Liver (tissue), 9 donors: ENCODE results near the gene MEF2D. TPM values are rescaled to one million over a fixed set of nuclear protein-coding genes. Genes with fewer than 3 reads are reported as not detected.
A peak's percentile ranks its signal among the peaks of the same experiment; 100 is the strongest.

Experiments
- DNase-seq: peaks from one replicate; pipeline ENCODE4 v3.0.0-alpha.2; 2017; ENCODE audit warnings: low spot score
- H3K27ac ChIP-seq, 2 donors: one replicate each; pipeline ENCODE4 v1.7.0; 2013; ENCODE audit warnings: inconsistent platforms in 2 of 2, low read length in 2 of 2, control low read depth in 1 of 2, low read depth in 1 of 2, mild to moderate bottlenecking in 1 of 2
- H3K27me3 ChIP-seq, 4 donors: one replicate each; pipeline versions ENCODE4 v1.6.1 to v1.7.0; 2013; ENCODE audit warnings: low read length in 3 of 4, inconsistent platforms in 1 of 4, mild to moderate bottlenecking in 1 of 4, moderate library complexity in 1 of 4; ENCODE audit not compliant: control insufficient read depth in 4 of 4, insufficient read depth in 4 of 4
- H3K36me3 ChIP-seq, 4 donors: one replicate each; pipeline versions ENCODE4 v1.6.1 to v1.7.0; 2013; ENCODE audit warnings: low read length in 3 of 4, mild to moderate bottlenecking in 3 of 4, low read depth in 1 of 4, moderate library complexity in 1 of 4; ENCODE audit not compliant: control insufficient read depth in 4 of 4, insufficient read depth in 3 of 4
- H3K4me1 ChIP-seq, 4 donors: one replicate each; pipeline versions ENCODE4 v1.6.1 to v1.7.0; 2013; ENCODE audit warnings: low read length in 3 of 4, mild to moderate bottlenecking in 3 of 4, moderate library complexity in 1 of 4; ENCODE audit not compliant: control insufficient read depth in 4 of 4, insufficient read depth in 4 of 4
- H3K4me3 ChIP-seq, 3 donors: one replicate each; pipeline versions ENCODE4 v1.6.1 to v1.7.0; 2013; ENCODE audit warnings: low read length in 3 of 3, control low read depth in 1 of 3, low read depth in 1 of 3, mild to moderate bottlenecking in 1 of 3
- H3K9ac ChIP-seq, 2 donors: one replicate each; pipeline ENCODE4 v1.7.0; 2013; ENCODE audit warnings: low read length in 2 of 2, mild to moderate bottlenecking in 2 of 2, moderate library complexity in 2 of 2, control low read depth in 1 of 2, low read depth in 1 of 2
- H3K9me3 ChIP-seq, 4 donors: one replicate each; pipeline versions ENCODE4 v1.6.1 to v1.7.0; 2013; ENCODE audit warnings: low read length in 3 of 4; ENCODE audit not compliant: control insufficient read depth in 4 of 4
- CTCF ChIP-seq: fragments of 150-350 bp; IDR thresholded peaks from 2 replicates; pipeline ENCODE4 v1.5.1; 2017; ENCODE audit warnings: improper control_type of control experiment, low read depth, low read length; ENCODE audit not compliant: missing input control
- EGR1 ChIP-seq, 2 donors: IDR thresholded peaks; 2 replicates each; pipeline ENCODE4 v1.6.1; 2016 to 2018; ENCODE audit warnings: antibody characterized with exemption in 2 of 2, low read depth in 2 of 2
- FOXA1 ChIP-seq: IDR thresholded peaks from 2 replicates; pipeline ENCODE4 v1.6.1; 2016; ENCODE audit warnings: antibody characterized with exemption
- GABPA ChIP-seq, 2 donors: IDR thresholded peaks in 1 of 2; conservative IDR thresholded peaks in 1 of 2; 2 replicates each; pipeline ENCODE4 v1.6.1; 2016; ENCODE audit warnings: antibody characterized with exemption in 2 of 2, mild to moderate bottlenecking in 1 of 2, moderate library complexity in 1 of 2
- HNF4A ChIP-seq, 2 donors: conservative IDR thresholded peaks; 2 replicates each; pipeline ENCODE4 v1.6.1; 2016; ENCODE audit warnings: antibody characterized with exemption in 2 of 2, mild to moderate bottlenecking in 2 of 2
- HNF4G ChIP-seq: IDR thresholded peaks from 2 replicates; pipeline ENCODE4 v1.6.1; 2016; ENCODE audit warnings: antibody characterized with exemption
- JUND ChIP-seq, 2 donors: IDR thresholded peaks; 2 replicates each; pipeline ENCODE4 v1.6.1; 2016; ENCODE audit warnings: antibody characterized with exemption in 2 of 2
- NR2F2 ChIP-seq: IDR thresholded peaks from 2 replicates; pipeline ENCODE4 v1.6.1; 2016; ENCODE audit warnings: antibody characterized with exemption
- RAD21 ChIP-seq, 2 donors: IDR thresholded peaks; 2 replicates each; pipeline ENCODE4 v1.6.1; 2016; ENCODE audit warnings: antibody characterized with exemption in 2 of 2, mild to moderate bottlenecking in 2 of 2
- REST ChIP-seq: IDR thresholded peaks from 2 replicates; pipeline ENCODE4 v1.6.1; 2016; ENCODE audit warnings: antibody characterized with exemption, mild to moderate bottlenecking
- SP1 ChIP-seq: IDR thresholded peaks from 2 replicates; pipeline ENCODE4 v1.6.1; 2018; ENCODE audit warnings: antibody characterized with exemption, mild to moderate bottlenecking
- TAF1 ChIP-seq: conservative IDR thresholded peaks from 2 replicates; pipeline ENCODE4 v1.6.1; 2016; ENCODE audit warnings: antibody characterized with exemption, mild to moderate bottlenecking
- WGBS: extraction: QIAGEN DNeasy Blood & Tissue Kit; methylation state at CpG from one replicate; pipeline ENCODE4 v1.1.7; 2013; 5-methylcytosine and 5-hydroxymethylcytosine counted together
- polyA plus RNA-seq, 2 donors: library from polyadenylated mRNA; stranded (reverse) in 1 of 2; unstranded in 1 of 2; fragments of 200-250 nt in 1 of 2; fragments of >200 nt in 1 of 2; fragmentation: Nextera tagmentation in 1 of 2; extraction: Ambion mirVana in 1 of 2; gene quantifications; one replicate each; pipeline versions ENCODE4 v1.2.1 to v1.2.3, GENCODE V29; 2013 to 2015
- total RNA-seq, 2 donors: library from RNA; depleted of rRNA; stranded (reverse); fragments of >200 nt; gene quantifications; one replicate each; pipeline ENCODE4 v1.2.3, GENCODE V29; 2014
- TF ChIP-seq, protein P1 (sequence below): IDR thresholded peaks from 2 replicates; pipeline ENCODE4 v1.6.1; 2016; ENCODE audit warnings: antibody characterized with exemption
- TF ChIP-seq, protein P2 (sequence below): IDR thresholded peaks from 2 replicates; pipeline ENCODE4 v1.6.1; 2016; ENCODE audit warnings: antibody characterized with exemption
- donor health status: healthy.
- donor health status: healthy.
- donor health status: healthy.
- donor health status: healthy.
- donor health status: healthy.

MEF2D gene
- total and polyA plus RNA-seq, 4 donors: 3.4 to 7.6 (median 5.5) TPM

DNA sequence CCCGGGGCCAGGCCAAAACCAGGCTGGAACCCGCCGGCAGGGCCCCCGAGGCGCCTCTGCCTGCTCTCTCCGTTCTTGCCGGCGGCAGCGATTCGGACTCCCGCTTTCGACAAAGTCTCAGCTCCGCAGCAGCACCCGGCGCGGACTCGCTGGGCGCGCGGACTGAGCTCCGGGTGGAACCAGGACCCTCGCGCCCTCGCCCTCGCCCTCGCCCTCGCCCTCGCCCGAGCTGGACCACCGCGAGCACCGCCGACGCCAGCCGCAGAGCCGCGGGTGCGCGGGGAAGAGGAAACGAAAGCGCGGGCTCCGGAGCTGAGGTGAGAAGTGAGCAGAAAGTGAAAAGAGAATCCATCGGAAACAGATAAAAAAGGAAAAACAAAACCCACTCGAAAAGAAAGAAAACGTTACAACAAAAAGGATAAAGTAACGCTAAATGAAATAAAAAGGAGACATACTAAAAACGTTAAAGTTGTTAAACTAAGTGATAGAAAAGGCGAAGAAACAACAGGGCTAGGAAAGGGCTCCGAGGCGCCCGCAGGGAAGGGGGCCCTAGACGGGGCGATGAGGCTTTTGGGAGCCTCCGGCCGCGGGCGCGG lies 64.9 kb downstream of the MEF2D start:
- WGBS: 2% methylated on average over 59 of the region's 59 CpGs
- no peak for DNase-seq
- H3K4me3 ChIP-seq: peak overlapping the region in 1 of 3 donors; percentile 56
- TF ChIP-seq FOXA1 (no peak), JUND (IDR thresholded peaks at IDR 0.05) (no peak), GABPA (IDR thresholded peaks at IDR 0.05 in 1 of 2, conservative IDR thresholded peaks at IDR 0.05 in 1 of 2) (no peak), HNF4G (no peak), SP1 (no peak), REST (no peak), RAD21 (IDR thresholded peaks at IDR 0.05) (no peak)
- TF ChIP-seq, protein P1, sequence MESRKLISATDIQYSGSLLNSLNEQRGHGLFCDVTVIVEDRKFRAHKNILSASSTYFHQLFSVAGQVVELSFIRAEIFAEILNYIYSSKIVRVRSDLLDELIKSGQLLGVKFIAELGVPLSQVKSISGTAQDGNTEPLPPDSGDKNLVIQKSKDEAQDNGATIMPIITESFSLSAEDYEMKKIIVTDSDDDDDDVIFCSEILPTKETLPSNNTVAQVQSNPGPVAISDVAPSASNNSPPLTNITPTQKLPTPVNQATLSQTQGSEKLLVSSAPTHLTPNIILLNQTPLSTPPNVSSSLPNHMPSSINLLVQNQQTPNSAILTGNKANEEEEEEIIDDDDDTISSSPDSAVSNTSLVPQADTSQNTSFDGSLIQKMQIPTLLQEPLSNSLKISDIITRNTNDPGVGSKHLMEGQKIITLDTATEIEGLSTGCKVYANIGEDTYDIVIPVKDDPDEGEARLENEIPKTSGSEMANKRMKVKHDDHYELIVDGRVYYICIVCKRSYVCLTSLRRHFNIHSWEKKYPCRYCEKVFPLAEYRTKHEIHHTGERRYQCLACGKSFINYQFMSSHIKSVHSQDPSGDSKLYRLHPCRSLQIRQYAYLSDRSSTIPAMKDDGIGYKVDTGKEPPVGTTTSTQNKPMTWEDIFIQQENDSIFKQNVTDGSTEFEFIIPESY: no peak
- no peaks in the 10 kb centered on the region for H3K36me3 ChIP-seq
- H3K4me1 ChIP-seq: peaks cover 4 to 14% (median 5%) of the 10 kb centered on the region in 4 donors
- H3K9ac ChIP-seq: no peak overlapping the region
- H3K27ac ChIP-seq: no peak overlapping the region
- peaks cover 0 to 53% (median 36%) of the 10 kb centered on the region in 4 donors for H3K27me3 ChIP-seq
- H3K9me3 ChIP-seq: no peaks in the 10 kb centered on the region

DNA sequence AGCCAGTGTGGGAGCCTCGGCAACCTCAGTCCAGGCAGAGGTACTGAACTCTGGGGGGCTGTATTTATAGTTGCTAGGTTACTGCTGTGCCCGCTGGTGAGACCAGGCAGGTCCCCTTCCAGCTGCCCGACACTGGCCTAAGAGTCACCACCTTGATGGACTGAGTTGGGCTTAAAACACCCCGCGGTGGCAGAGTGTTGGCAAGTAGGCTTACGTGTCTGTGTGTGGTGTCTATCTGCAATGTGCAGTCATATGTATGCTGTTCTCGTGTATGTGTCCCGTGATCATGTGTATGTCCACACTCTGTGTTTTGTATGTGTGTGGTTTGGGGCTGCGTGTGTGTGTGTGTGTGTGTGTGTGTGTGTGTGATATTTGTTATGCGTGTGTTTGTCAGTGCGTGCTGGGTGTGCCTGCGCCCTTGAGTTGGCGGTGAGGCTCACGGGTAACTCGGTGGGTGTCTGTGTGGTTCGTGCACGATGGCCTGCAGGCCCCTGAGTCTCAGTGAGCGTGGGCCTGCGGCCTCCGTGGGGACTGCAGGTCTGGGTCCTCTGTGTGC lies 65.5 kb downstream of the MEF2D start:
- Histone ChIP-seq H3K27ac (no peak overlapping the region), H3K27me3 (peaks cover 0 to 47% (median 34%) of the 10 kb centered on the region in 4 donors)
- WGBS: 24% methylated on average over 20 of the region's 20 CpGs

GRCh38 chr1:156433602-156434001 lies 67.0 kb downstream of the MEF2D start:
- DNase-seq: no peak
- peaks cover 0 to 44% (median 32%) of the 10 kb centered on the region in 4 donors for H3K27me3 ChIP-seq
- H3K27ac ChIP-seq: no peak overlapping the region
- no peaks in the 10 kb centered on the region for H3K36me3 ChIP-seq
- no peak overlapping the region for H3K4me3 ChIP-seq
- no peaks in the 10 kb centered on the region for H3K9me3 ChIP-seq
- H3K9ac ChIP-seq: no peak overlapping the region
- peaks cover 4 to 14% (median 5%) of the 10 kb centered on the region in 4 donors for H3K4me1 ChIP-seq
- 81% methylated on average over 1 of the region's 1 CpG for WGBS
- TF ChIP-seq HNF4G (no peak), FOXA1 (no peak), CTCF (no peak), TAF1 (no peak), RAD21 (IDR thresholded peaks at IDR 0.05) (no peak), HNF4A (conservative IDR thresholded peaks at IDR 0.05) (no peak)
- TF ChIP-seq, protein P2, sequence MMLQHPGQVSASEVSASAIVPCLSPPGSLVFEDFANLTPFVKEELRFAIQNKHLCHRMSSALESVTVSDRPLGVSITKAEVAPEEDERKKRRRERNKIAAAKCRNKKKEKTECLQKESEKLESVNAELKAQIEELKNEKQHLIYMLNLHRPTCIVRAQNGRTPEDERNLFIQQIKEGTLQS: no peak
- TF ChIP-seq, protein P1: no peak

More for the DNA sequence above, 65.5 kb downstream of the MEF2D start:
- H3K36me3 ChIP-seq: no peaks in the 10 kb centered on the region
- H3K4me3 ChIP-seq: peak overlapping the region in 1 of 3 donors; percentile 56
- H3K4me1 ChIP-seq: peaks cover 4 to 14% (median 5%) of the 10 kb centered on the region in 4 donors
- H3K9ac ChIP-seq: no peak overlapping the region
- DNase-seq: no peak
- no peaks in the 10 kb centered on the region for H3K9me3 ChIP-seq
- TF ChIP-seq GABPA (IDR thresholded peaks at IDR 0.05 in 1 of 2, conservative IDR thresholded peaks at IDR 0.05 in 1 of 2) (no peak), EGR1 (IDR thresholded peaks at IDR 0.05; ENCODE audit: low read depth in 2 of 2) (no peak), NR2F2 (no peak)
- TF ChIP-seq, protein P2: no peak
